IMR-90 (cell line): ENCODE measurements around the gene MARK2.

Source experiments
- FOS ChIP-seq: fragments of 150-350 bp; IDR thresholded peaks from 2 replicates; pipeline ENCODE4 v1.6.1; 2016; ENCODE audit warnings: low read depth, low read length
- MAFK ChIP-seq: IDR thresholded peaks from 2 replicates; pipeline ENCODE4 v1.6.1; 2012; ENCODE audit warnings: low read depth, low read length, improper control_type of control experiment
- MAZ ChIP-seq: IDR thresholded peaks from 2 replicates; pipeline ENCODE4 v1.6.1; 2012; ENCODE audit warnings: low read depth, mild to moderate bottlenecking, low read length, improper control_type of control experiment, moderate library complexity, borderline replicate concordance
- MXI1 ChIP-seq: IDR thresholded peaks from 2 replicates; pipeline ENCODE4 v1.6.1; 2012; ENCODE audit warnings: low read depth, mild to moderate bottlenecking, low read length, moderate library complexity, borderline replicate concordance
- POLR2A ChIP-seq: IDR thresholded peaks from 2 replicates; pipeline ENCODE4 v1.6.1; 2012; ENCODE audit warnings: mild to moderate bottlenecking, low read depth, low read length
- RAD21 ChIP-seq: IDR thresholded peaks from 2 replicates; pipeline ENCODE4 v1.6.1; 2012; ENCODE audit warnings: low read length, improper control_type of control experiment
- RCOR1 ChIP-seq: IDR thresholded peaks from 2 replicates; pipeline ENCODE4 v1.6.1; 2012; ENCODE audit warnings: mild to moderate bottlenecking, low read length, improper control_type of control experiment; ENCODE audit not compliant: insufficient replicate concordance
- RFX5 ChIP-seq: IDR thresholded peaks from 2 replicates; pipeline ENCODE4 v1.8.0; 2012; ENCODE audit warnings: low read depth, mild to moderate bottlenecking, low read length, moderate library complexity
- SMC3 ChIP-seq: fragments of 150-350 bp; IDR thresholded peaks from 2 replicates; pipeline ENCODE4 v1.6.1; 2016; ENCODE audit warnings: low read depth, mild to moderate bottlenecking, antibody characterized with exemption, low read length, moderate library complexity
- TF ChIP-seq, protein P1 (sequence below): conservative IDR thresholded peaks from 2 replicates; pipeline ENCODE4 v1.5.1; 2012; ENCODE audit warnings: mild to moderate bottlenecking, low read depth, low read length, improper control_type of control experiment
- TF ChIP-seq, protein P2 (sequence below): fragments of 150-350 bp; IDR thresholded peaks from 2 replicates; pipeline ENCODE4 v1.6.1; 2017; ENCODE audit warnings: mild to moderate bottlenecking, antibody characterized with exemption, low read length, low read depth

DNA sequence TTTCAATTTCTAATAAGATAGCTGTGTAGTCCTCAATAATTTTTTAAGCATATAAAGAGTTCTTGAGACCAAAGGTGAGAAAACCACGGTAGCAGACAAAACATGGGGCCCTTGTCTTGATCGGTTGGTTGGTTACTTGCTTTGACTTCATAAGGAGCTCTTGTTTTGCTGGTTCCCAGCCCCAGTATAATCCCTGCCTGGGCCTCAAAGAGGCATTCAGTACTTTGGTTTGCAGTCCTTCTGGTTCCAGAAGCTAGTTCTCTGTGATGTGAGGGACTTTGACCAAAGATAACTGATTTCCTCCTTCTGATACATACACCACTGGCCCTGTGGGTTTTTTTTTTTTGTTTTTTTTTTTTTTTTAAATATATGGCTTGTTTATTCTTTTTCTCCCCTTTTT, 17.1 kb downstream of the MARK2 start:
- TF ChIP-seq POLR2A (no peak), RCOR1 (no peak), MXI1 (no peak), RAD21 (no peak), MAZ (no peak), SMC3 (no peak), MAFK (no peak), FOS (no peak), RFX5 (no peak)
- TF ChIP-seq, protein P1, sequence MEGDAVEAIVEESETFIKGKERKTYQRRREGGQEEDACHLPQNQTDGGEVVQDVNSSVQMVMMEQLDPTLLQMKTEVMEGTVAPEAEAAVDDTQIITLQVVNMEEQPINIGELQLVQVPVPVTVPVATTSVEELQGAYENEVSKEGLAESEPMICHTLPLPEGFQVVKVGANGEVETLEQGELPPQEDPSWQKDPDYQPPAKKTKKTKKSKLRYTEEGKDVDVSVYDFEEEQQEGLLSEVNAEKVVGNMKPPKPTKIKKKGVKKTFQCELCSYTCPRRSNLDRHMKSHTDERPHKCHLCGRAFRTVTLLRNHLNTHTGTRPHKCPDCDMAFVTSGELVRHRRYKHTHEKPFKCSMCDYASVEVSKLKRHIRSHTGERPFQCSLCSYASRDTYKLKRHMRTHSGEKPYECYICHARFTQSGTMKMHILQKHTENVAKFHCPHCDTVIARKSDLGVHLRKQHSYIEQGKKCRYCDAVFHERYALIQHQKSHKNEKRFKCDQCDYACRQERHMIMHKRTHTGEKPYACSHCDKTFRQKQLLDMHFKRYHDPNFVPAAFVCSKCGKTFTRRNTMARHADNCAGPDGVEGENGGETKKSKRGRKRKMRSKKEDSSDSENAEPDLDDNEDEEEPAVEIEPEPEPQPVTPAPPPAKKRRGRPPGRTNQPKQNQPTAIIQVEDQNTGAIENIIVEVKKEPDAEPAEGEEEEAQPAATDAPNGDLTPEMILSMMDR, result no peak
- TF ChIP-seq, protein P2, sequence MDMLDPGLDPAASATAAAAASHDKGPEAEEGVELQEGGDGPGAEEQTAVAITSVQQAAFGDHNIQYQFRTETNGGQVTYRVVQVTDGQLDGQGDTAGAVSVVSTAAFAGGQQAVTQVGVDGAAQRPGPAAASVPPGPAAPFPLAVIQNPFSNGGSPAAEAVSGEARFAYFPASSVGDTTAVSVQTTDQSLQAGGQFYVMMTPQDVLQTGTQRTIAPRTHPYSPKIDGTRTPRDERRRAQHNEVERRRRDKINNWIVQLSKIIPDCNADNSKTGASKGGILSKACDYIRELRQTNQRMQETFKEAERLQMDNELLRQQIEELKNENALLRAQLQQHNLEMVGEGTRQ, result no peak
